Loucy (cell line): ENCODE results near the gene THBS1.

Source experiments
- H2AFZ ChIP-seq: fragments of 200-600 bp; sonication (generic); 2 replicates; pipeline ENCODE4 v1.6.0; 2016; ENCODE audit warnings: antibody characterized with exemption, mild to moderate bottlenecking, low read length, moderate library complexity
- H3F3A ChIP-seq: fragments of 200-600 bp; 2 replicates; pipeline ENCODE4 v1.6.0; 2016; ENCODE audit warnings: antibody characterized with exemption, low read depth, mild to moderate bottlenecking
- H3K27me3 ChIP-seq: fragments of 200-600 bp; sonication (generic); 2 replicates; pipeline ENCODE4 v1.6.1; 2014; ENCODE audit warnings: low read length, mild to moderate bottlenecking; ENCODE audit not compliant: insufficient read depth, poor library complexity, severe bottlenecking
- H3K36me3 ChIP-seq: fragments of 200-600 bp; sonication (generic); 2 replicates; pipeline ENCODE4 v1.6.1; 2016; ENCODE audit warnings: low read length; ENCODE audit not compliant: insufficient read depth
- H3K4me1 ChIP-seq: fragments of 200-600 bp; sonication (generic); 2 replicates; pipeline ENCODE4 v1.5.1; 2014; ENCODE audit warnings: low read length, mild to moderate bottlenecking; ENCODE audit not compliant: insufficient read depth, poor library complexity, severe bottlenecking
- H3K4me2 ChIP-seq: fragments of 200-600 bp; sonication (generic); 2 replicates; pipeline ENCODE4 v1.6.0; 2014; ENCODE audit warnings: antibody characterized with exemption, low read length, low read depth, mild to moderate bottlenecking; ENCODE audit not compliant: poor library complexity, severe bottlenecking
- H3K4me3 ChIP-seq: fragments of 200-600 bp; sonication (generic); 2 replicates; pipeline ENCODE4 v1.5.1; 2014; ENCODE audit warnings: low read length, mild to moderate bottlenecking, mixed read lengths; ENCODE audit not compliant: poor library complexity, severe bottlenecking
- H3K79me2 ChIP-seq: fragments of 200-600 bp; sonication (generic); 2 replicates; pipeline ENCODE4 v1.6.1; 2014; ENCODE audit warnings: low read length; ENCODE audit not compliant: insufficient read depth
- H3K9ac ChIP-seq: fragments of 200-600 bp; sonication (generic); 2 replicates; pipeline ENCODE4 v1.6.0; 2014; ENCODE audit warnings: mild to moderate bottlenecking, low read depth, low read length, moderate library complexity; ENCODE audit not compliant: poor library complexity, severe bottlenecking
- H3K9me2 ChIP-seq: fragments of 200-600 bp; sonication (generic); replicated peaks from 2 replicates; pipeline ENCODE4 v1.6.1; 2016; ENCODE audit warnings: low read depth, low read length, mixed read lengths
- H3K9me3 ChIP-seq: fragments of 200-600 bp; sonication (generic); 2 replicates; pipeline ENCODE4 v1.6.1; 2014; ENCODE audit warnings: mild to moderate bottlenecking, antibody characterized with exemption, low read length, low read depth; ENCODE audit not compliant: insufficient read depth
- H4K20me1 ChIP-seq: fragments of 200-600 bp; sonication (generic); 2 replicates; pipeline ENCODE4 v1.6.0; 2014; ENCODE audit warnings: antibody characterized with exemption, low read length, mild to moderate bottlenecking; ENCODE audit not compliant: insufficient read depth, poor library complexity, severe bottlenecking
- CTCF ChIP-seq: fragments of 200-600 bp; sonication (generic); conservative IDR thresholded peaks from 2 replicates; pipeline ENCODE4 v1.5.1; 2014; ENCODE audit warnings: mild to moderate bottlenecking, antibody characterized with exemption, low read length
- EZH2phosphoT487 ChIP-seq: fragments of 200-600 bp; IDR thresholded peaks from 2 replicates; pipeline ENCODE4 v1.6.1; 2018; ENCODE audit warnings: antibody characterized with exemption, mild to moderate bottlenecking, moderate library complexity, borderline replicate concordance

Gene THBS1

DNA sequence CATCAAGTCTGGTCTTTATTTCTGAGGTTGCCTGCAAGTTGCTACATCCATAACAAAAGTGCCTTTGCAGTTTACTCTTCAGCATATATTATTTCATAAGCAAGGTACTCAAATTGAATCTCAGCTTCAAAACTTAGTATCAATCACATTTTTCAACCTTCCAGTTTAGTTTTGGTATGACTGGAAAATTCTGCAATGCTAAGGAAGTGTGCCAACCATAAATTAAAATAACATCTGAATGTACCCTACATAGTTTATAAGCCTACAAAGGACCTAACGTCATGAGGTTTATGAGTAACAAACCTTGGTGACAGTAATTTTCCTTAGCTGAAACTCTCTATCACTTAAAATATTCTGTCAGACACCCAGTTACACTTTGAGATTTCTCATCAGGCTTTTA is 62.8 kb downstream of the THBS1 start:
- no peaks in the 10 kb centered on the region for H3K9me3 ChIP-seq
- no peaks in the 10 kb centered on the region for H3F3A ChIP-seq
- H3K27me3 ChIP-seq = no peaks in the 10 kb centered on the region
- no peak overlapping the region for H3K9ac ChIP-seq
- no peaks in the 10 kb centered on the region for H3K4me1 ChIP-seq
- no peak overlapping the region for H2AFZ ChIP-seq
- H4K20me1 ChIP-seq = no peaks in the 10 kb centered on the region
- no peaks in the 10 kb centered on the region for H3K36me3 ChIP-seq
- no peaks in the 10 kb centered on the region for H3K79me2 ChIP-seq
- H3K9me2 ChIP-seq = no peaks in the 10 kb centered on the region
- no peak overlapping the region for H3K4me3 ChIP-seq
- TF ChIP-seq CTCF (no peak), EZH2phosphoT487 (no peak)
- H3K4me2 ChIP-seq = no peak overlapping the region

DNA sequence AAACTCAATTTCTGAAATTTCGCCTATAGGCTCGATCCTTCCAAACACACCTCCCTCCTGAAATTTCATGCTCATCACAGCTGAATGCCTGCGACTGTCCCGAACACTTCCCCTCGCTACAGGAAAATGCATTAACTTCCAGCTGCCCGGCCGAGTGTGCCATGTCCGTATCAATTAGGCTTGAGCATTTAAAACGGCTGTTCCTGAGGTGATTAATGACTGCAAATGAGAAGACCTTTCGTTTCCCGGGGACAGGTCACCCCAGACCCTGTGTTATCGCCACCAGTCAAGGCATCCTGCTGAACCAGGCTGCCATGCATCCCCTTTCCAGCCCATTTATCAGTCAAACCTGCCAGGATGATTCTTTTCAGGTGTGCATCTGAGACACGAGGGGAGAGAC is 63.3 kb downstream of the THBS1 start:
- no peak overlapping the region for H2AFZ ChIP-seq
- H3K36me3 ChIP-seq = no peaks in the 10 kb centered on the region
- no peak overlapping the region for H3K4me3 ChIP-seq
- H3K4me1 ChIP-seq = no peaks in the 10 kb centered on the region
- no peaks in the 10 kb centered on the region for H3K9me3 ChIP-seq
- TF ChIP-seq EZH2phosphoT487 (no peak), CTCF (no peak)
- H3F3A ChIP-seq = no peaks in the 10 kb centered on the region
- no peak overlapping the region for H3K9ac ChIP-seq
- no peak overlapping the region for H3K4me2 ChIP-seq
- no peaks in the 10 kb centered on the region for H3K9me2 ChIP-seq
- H4K20me1 ChIP-seq = no peaks in the 10 kb centered on the region
- no peaks in the 10 kb centered on the region for H3K27me3 ChIP-seq
- no peaks in the 10 kb centered on the region for H3K79me2 ChIP-seq

- TF ChIP-seq EZH2phosphoT487 = no peak
- no peak overlapping the region for H3K9ac ChIP-seq
These were observed 64.5 kb downstream of the THBS1 start for GRCh38 chr15:39645138-39645975.

DNA sequence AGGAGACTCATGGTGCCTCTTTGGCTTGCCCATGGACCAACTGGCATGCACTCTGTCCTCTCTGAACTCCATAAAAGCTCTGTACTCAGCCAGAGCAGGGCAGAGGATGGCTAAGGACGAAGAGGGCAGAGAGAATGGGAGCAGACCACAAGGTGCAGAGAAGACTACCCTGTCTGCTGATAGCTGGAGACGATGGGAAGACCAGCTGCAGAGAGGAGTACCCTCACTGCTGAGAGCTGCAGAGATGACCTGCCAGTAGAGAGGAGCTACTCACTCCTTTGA is 65.0 kb downstream of the THBS1 start:
- H3K27me3 ChIP-seq = no peaks in the 10 kb centered on the region
- no peak overlapping the region for H3K4me2 ChIP-seq
- no peaks in the 10 kb centered on the region for H3K36me3 ChIP-seq
- H3K4me3 ChIP-seq = no peak overlapping the region
- H3K9me2 ChIP-seq = no peaks in the 10 kb centered on the region
- TF ChIP-seq EZH2phosphoT487 (no peak), CTCF (no peak)
- no peaks in the 10 kb centered on the region for H3K4me1 ChIP-seq
- H3F3A ChIP-seq = no peaks in the 10 kb centered on the region
- H3K79me2 ChIP-seq = no peaks in the 10 kb centered on the region
- H3K9ac ChIP-seq = no peak overlapping the region
- no peaks in the 10 kb centered on the region for H4K20me1 ChIP-seq
- no peak overlapping the region for H2AFZ ChIP-seq
- no peaks in the 10 kb centered on the region for H3K9me3 ChIP-seq

More at GRCh38 chr15:39645138-39645975, 64.5 kb downstream of the THBS1 start:
- no peak overlapping the region for H3K4me2 ChIP-seq
- H3K36me3 ChIP-seq = no peaks in the 10 kb centered on the region
- no peaks in the 10 kb centered on the region for H3K9me3 ChIP-seq
- no peaks in the 10 kb centered on the region for H3K9me2 ChIP-seq
- no peak overlapping the region for H2AFZ ChIP-seq
- H4K20me1 ChIP-seq = no peaks in the 10 kb centered on the region
- H3K4me3 ChIP-seq = no peak overlapping the region
- H3F3A ChIP-seq = no peaks in the 10 kb centered on the region
- H3K27me3 ChIP-seq = no peaks in the 10 kb centered on the region
- H3K79me2 ChIP-seq = no peaks in the 10 kb centered on the region
- no peaks in the 10 kb centered on the region for H3K4me1 ChIP-seq
